GM12875 (cell line): ENCODE results near the gene CCNC.

Experiments used
- H3K4me3 ChIP-seq: one replicate; pipeline ENCODE4 v1.5.1; 2011; ENCODE audit warnings: low read depth, low read length, control low read depth
- CTCF ChIP-seq: IDR thresholded peaks from 2 replicates; pipeline ENCODE4 v1.5.1; 2011; ENCODE audit warnings: low read depth, mild to moderate bottlenecking, control low read depth, inconsistent platforms, low read length, moderate library complexity, borderline replicate concordance; ENCODE audit not compliant: insufficient read depth

The CCNC gene

GRCh38 chr6:99522531-99522930 is 45.9 kb downstream of the CCNC start:
- no peak overlapping the region for H3K4me3 ChIP-seq
- TF ChIP-seq CTCF: no peak

DNA sequence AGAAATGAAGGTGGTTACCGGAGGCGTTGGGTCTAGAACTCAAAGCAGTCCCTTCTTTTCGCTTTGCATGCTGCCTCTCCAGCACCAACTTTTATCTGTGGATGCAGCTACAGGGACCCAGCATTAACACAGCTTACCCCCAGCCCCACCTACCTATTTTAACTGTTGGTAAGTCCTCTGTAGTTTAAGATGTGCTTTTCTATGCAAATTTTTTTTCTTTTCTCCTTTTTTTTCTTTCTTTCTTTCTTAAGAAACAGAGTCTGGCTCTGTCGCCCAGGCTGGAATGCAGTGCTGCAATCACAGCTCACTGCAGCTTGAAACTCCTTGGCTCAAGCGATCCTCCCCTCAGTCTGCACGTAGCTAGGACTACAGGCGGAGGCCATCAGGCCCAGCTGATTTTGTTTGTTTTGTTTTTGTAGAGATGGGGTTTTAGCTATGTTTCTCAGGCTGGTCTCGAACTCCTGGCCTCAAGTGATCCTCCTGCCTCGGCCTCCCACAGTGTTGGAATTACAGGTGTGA is 46.8 kb downstream of the CCNC start:
- no peak for TF ChIP-seq CTCF
- peak overlapping the region; percentile 56 for H3K4me3 ChIP-seq

- peak overlapping the region; percentile 56 for H3K4me3 ChIP-seq
- TF ChIP-seq CTCF: peak; percentile 84
Observed at GRCh38 chr6:99520855-99521632, 47.4 kb downstream of the CCNC start.

- no peak for TF ChIP-seq CTCF
- H3K4me3 ChIP-seq: no peak overlapping the region
Observed at GRCh38 chr6:99519446-99519845, 49.0 kb downstream of the CCNC start.

DNA sequence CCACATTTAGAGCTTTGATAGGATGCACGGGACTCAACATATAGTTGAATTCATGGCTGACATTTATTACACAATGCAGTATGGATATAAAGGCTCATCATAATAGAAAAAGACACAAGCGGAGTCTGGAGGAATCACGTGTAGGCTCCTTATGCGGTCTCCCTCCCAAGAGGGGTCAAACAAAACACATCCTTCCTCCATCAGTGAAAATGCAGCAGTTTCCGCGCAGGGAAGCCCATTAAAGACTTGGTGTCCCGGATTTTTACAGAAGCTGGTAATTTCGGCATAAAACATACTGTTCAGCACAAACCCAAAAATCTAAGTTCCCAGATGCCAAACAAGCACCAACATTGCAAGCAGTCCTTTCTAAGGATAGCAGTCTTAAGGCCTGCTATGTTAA is 54.4 kb downstream of the CCNC start:
- TF ChIP-seq CTCF: no peak

GRCh38 chr6:99512033-99512432 is 56.4 kb downstream of the CCNC start:
- no peak overlapping the region for H3K4me3 ChIP-seq
- no peak for TF ChIP-seq CTCF

More for the DNA sequence above, 54.4 kb downstream of the CCNC start:
- H3K4me3 ChIP-seq: no peak overlapping the region

GRCh38 chr6:99507648-99508047 is 60.8 kb downstream of the CCNC start:
- H3K4me3 ChIP-seq: no peak overlapping the region
- TF ChIP-seq CTCF: no peak
